Dedifferentiated amniotic fluid mesenchymal stem cell (primary cell): Measurements from ENCODE around the gene ACAN.

Source experiments
- DNase-seq: peaks from one replicate; pipeline ENCODE4 v3.0.0-alpha.2; 2016; ENCODE audit errors: extremely low spot score

Gene ACAN

DNA sequence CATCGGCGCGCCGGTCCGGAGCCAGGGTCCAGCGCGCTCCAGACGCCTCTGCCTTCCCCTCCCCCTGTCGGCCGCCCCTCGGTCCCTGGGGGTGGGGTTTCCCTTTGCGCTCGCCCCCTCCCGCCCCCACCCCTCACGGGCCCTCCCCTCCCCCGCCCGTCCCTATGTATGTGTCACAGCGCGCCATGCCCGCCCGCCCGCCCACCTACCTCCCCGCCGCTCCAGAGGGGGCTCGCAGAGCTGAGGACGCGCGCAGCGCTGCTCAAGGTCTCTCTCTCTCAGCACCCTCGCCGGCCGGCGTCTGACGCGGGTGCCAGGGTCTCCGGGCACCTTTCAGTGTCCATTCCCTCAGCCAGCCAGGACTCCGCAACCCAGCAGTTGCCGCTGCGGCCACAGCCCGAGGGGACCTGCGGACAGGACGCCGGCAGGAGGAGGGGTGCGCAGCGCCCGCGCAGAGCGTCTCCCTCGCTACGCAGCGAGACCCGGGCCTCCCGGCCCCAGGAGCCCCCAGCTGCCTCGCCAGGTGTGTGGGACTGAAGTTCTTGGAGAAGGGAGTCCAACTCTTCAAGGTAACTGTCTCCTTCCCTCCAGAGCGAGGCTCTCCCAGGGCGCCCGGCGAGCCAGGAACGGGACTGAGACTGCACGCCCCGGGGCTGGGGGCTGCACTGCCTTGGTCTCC lies at the start of gene ACAN:
ACAN (plus strand) TSS at position 196 of the 679 bp plus-strand sequence. CDS start 32,771 bp downstream, outside the sequence.
- no peak for DNase-seq

DNA sequence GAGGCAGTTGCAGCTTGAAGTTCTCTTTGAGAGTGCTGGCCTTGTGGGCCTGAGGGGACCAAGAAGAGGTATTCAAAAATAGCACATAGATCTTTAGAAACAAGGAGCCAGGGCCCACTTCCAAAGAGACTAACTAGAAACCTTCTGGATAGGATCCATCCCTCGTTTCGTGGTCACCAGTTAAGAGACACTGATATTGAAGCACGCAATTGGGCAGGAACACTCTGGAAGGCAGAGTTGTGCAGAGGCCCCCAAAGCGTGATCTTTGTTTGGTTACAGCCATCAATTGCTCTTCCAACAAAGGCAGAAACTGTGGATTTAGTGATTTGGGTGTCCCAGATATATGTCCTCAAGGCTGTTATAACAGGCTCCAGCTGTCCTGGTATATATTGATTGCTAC lies 46.7 kb upstream of the ACAN start:
- no peak for DNase-seq

GRCh38 chr15:88756921-88757320 lies 46.3 kb upstream of the ACAN start:
- DNase-seq = no peak

DNA sequence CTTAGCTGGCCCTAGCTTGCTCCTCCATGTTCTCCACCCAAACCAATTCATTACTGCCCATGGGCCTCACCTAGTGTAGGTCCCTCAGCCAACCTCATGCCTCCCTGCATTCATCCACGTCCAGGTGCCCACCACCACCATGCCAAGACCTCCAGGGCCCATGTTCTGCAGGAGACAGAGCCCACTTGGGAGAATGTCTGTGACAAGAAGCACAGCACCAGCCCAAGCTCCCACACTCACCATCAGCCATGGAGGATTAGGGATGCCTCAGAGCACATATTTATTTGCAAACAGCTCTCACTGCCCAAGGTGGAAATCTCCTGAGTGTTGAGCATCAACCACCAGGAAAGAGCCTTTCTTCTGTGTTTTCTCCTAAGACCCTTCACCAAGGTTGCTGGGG lies 43.4 kb upstream of the ACAN start:
- no peak for DNase-seq

GRCh38 chr15:88764448-88764847 lies 38.8 kb upstream of the ACAN start:
- DNase-seq = no peak

DNA sequence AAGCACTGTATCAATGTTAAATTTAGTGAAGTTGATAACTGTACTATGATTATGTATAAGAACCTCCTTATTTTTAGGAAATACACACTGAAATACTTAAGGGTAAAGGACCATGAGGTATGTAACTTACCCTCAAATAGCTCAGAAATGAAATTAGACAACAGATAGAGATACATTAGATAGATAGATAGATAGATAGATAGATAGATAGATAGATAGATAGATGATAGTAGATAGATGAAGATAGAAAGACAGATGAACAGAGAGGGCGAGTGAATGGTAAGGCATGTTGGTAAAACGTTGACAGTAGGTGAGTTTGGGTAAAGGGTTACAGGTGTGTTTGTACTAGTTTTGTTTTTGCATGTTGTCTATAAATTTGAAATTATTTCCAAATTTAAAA lies 38.0 kb upstream of the ACAN start:
- DNase-seq = no peak

DNA sequence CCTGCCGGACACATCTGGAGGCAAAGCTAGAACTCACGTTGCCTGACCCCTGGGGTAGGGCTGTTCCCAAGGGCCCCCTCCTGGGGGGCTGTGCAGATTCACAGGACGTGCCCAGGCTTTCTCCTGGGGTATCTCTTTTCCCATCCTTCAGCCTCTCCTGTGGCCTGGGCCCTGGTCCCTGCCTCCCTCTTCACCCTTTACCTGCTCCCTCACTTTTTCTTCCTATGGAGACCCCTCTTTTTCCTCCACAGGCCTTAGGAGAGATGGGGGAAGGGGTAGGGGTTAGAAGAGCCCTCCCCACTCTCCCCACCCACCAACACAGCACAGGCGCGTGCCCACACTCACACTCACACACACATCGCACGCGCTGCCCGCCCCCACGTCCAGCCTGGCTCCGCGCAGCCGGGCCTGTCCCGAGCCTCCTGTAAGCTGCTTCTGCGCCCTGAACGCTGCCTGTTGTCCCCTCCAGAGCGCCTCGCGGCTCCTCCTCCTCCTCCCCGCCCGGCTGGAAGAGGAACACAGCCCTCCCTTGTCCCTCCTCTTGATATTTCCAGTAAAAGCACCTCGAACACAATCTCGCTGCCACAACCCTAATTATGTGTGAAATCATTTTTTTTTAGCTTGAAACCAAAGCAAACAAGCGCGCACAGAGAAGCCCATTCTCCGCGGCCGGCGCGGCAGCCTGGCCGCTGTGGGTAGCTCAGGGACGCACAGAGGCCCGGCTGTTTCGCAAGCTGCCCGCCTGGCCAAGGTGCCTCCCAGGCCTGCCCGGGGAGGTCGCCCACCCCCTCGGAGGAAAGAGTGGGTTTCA lies 33.9 kb upstream of the ACAN start:
- DNase-seq = no peak

DNA sequence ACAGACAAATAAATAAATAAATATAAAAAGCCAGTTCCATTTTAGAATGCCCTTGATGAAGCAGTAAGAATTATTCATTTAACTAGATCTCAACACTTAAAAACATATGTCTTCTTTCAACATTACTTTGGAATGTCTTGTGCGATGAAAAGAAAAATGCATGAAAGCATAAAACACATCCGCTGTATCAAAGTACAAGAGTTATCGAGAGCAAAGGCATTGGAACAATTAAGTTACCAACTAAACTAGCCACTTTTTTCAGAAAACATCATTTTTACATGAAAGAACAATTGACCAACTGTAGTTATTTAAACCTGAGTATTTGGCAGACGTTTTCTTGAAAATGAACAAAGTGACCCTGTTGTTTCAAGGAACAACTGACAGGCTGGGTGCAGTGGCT lies 27.5 kb upstream of the ACAN start:
- DNase-seq = no peak

DNA sequence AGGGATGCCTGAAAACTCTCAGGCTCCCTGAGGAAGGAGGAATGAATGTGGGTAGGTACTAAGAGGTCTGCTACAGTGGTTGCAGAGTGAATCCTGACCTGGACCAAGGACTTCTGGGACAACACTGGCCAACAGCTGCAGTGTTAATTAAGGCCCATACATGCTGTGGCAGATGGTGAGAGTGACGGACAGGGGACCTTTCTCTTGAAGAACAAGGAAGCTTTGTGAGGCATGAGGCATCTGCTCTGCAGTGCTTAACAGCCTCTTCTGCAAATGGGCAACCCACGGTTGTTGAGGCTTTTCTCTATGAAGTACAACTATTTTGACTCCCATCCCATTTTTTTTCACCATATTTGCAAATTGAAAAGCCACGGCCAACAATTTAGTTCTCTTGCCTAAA lies 26.6 kb upstream of the ACAN start:
- DNase-seq = no peak

GRCh38 chr15:88779944-88780343 lies 23.3 kb upstream of the ACAN start:
- no peak for DNase-seq

DNA sequence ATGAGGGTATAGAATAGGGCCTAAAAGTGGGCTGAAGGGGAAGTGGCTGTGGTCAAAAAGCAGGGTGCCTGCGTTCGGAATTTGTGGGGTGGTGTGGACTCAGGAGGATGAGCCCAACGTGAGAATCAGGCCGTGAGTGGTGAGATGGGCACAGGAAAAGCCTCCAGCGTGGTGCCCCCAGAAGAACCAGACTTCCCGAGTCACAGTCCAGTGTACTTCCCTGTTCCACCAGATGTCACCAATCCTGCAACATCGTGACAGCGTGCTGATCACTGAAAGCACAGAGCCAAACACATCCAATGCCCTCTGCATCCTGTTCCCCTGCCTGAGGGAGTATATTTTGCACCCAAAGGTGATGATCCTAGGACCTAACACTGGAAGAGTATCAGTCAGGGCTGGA lies 20.8 kb upstream of the ACAN start:
- DNase-seq = no peak

DNA sequence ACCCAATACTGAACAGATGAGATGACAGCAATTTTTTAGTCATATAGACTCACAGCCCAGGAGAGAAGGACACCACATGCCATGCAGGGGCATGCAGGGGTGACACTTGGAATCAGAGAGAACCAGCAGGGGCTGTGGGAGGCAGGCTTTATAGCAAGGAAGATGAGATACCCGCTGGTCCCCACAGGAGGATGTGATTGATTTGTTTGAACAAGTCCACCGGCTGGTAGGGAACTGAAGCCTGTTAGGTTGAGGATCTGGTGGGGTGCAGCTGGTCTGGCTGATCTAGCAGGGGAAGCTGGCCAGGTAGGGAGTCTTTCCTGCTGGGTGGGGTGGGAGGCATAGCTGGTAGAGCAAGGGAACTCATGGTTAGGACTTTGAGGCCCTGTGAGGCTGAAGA lies 18.0 kb upstream of the ACAN start:
- no peak for DNase-seq

GRCh38 chr15:88788036-88788435 lies 15.2 kb upstream of the ACAN start:
- no peak for DNase-seq

GRCh38 chr15:88788816-88789215 lies 14.4 kb upstream of the ACAN start:
- DNase-seq = no peak

DNA sequence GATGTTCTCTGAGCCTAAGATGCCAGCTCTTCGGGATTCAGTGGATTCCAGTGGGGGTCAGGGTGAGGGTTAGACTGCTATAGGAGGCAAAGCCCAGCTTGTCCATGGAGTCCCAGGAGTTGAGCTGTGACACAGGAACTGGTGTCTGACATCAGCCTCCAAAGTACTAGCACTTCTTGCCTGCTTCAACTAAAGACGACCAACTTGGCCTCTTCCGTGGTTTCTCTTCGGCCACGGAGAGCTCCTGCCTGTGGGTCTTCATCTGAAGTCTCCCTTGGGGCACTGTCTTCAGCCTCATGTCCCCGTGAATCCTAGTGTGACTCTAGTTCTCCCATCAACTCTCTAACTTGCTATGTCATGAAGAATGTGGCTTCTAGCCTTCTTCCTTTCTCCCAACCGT lies 12.8 kb upstream of the ACAN start:
- DNase-seq = no peak

DNA sequence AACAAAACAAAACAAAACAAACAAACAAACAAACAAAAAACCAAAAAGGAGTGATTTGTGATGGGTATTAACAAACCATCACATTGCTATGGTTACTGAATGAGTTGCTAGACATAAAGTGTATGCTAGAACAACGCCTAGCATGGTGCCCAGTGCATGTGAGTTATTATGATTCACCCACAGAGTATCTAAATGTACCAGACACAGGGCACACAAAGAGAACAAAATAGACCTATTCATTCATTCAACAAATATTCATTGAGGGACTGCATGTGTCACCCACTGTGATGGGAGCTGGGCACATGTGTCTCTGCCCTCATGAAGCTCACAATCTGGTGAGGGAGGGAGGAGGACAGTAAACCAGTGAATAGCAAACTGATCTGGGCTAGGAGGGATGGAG lies 11.6 kb upstream of the ACAN start:
- DNase-seq = no peak

DNA sequence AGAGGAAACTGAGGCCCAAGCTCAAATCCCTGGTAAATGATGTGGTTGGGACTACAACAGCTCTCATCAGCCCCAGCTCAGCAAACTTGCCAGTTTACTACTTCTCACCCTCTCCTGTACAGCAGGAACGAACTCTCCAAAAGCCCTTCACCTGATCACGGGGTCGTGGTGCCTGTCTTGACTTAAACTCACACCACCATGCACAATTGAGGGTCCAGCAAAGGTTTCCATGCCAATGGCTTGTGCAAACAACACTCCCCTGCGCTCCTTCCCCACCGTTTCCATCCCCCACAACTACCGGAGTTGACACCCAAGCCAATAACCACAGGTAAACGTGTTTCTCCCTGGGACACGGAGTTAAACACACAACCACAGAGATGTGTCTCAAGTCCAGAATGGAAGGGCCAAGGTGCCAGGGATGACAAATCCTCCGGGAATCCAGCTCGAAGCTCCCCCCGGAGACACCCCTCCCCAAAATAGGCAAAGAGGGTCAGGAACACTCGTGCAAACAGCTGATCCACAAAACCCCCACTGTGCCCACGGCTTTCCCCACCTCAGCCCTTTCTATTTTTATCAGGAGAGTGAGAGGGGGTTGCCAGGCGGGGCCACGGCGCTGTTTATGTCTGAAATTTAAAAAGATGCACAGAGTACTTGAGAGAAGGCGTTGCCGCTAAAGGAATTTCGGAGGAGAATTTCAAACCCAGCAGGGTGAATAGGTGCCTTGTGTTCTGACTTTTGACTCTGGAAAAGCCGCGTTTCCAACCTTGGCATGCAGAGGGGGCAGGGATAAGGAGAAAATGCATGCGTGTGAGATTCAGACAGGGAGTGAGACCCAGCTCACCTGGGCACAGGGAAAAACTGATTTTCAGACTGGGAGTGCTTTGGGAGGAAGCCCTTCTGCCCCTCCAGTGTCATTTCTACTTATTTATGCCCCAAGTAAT lies 10.6 kb upstream of the ACAN start:
- no peak for DNase-seq

DNA sequence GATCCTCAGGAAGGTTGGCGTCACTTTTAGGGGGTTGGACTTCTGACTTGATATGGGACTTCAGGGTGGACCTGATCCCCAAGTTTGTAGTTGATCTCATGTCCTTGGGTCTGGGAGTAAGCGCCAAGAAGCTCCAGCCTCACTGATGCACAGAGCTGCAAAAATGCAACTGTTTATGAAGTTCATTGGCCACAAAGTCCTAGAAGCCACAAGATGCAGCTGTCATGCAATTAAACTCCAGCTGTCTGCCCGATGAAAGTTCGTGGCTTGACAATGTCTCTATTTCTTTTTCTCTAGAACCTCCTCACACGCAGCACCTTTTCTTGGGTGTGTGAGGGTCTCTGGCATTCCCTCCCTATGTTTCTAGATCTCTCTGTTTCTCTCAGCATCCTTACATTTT lies 9.2 kb upstream of the ACAN start:
- DNase-seq = no peak

GRCh38 chr15:88797663-88798339 lies 5.4 kb upstream of the ACAN start:
- no peak for DNase-seq

DNA sequence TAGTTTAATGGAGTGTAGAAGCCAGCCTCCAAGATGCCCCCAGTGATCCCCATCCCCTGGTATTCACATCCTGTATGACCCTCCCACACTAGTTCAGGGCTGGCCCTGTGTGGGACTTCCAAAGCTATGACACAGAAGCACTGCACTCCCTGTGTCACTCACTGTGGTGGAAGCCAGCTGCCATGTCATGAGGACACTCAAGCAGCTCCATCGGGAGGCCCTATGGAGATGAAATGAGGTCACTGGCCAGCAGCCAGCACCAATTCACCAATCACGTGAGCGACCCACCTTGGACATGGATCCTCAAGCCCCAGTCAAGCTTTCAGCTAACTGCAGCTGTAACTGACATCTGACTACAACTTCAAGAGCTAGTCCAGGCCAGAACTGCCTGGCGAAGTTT lies 3.9 kb upstream of the ACAN start:
- no peak for DNase-seq

GRCh38 chr15:88800026-88800425 lies 3.2 kb upstream of the ACAN start:
- DNase-seq = no peak

DNA sequence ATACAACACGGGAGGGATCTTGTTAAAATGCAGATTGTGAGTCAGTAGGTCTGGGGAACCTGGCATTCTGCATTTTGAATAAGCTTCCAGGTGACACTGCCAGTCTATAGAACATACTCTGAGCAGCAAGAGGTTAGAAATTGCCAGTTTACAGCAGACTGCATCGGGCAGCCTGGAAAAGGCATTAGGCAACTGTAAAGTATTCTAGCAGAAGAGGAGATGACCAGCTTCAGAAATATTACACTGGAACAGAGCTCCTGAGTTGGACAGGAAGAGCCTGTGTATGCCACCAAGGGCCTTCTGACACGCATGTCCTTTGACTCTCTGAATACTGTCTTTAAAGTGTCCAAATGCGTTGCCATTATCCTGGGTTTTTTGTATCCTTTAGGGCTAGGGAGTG lies 2.5 kb upstream of the ACAN start:
- DNase-seq = no peak
